ENCODE data around the gene CCDC7.

GRCh38 chr10:32684291-32684690, 238.4 kb downstream of the CCDC7 start:
- no peak for TF ChIP-seq CTCF (IDR thresholded peaks at IDR 0.05)
- no peak for TF ChIP-seq POLR2A (IDR thresholded peaks at IDR 0.05; ENCODE audit: low read depth)
- TF ChIP-seq POLR2AphosphoS5 (IDR thresholded peaks at IDR 0.05), result no peak

Measured in esophagus muscularis mucosa (tissue), 3 donors.